ENCODE data around the gene PHLDB3.

- TF ChIP-seq CTCF (IDR thresholded peaks at IDR 0.05; ENCODE audit: extremely low read depth in 1 of 2, insufficient read depth in 1 of 2, low read depth in 1 of 2, low read length in 2 of 2) (no peak), POLR2AphosphoS5 (IDR thresholded peaks at IDR 0.05; ENCODE audit: insufficient read depth, low read depth, low read length) (no peak), POLR2A (IDR thresholded peaks at IDR 0.05; ENCODE audit: low read depth, low read length) (no peak), MYC (IDR thresholded peaks at IDR 0.05; ENCODE audit: low read depth, low read length) (no peak), EZH2 (IDR thresholded peaks at IDR 0.05; ENCODE audit: borderline replicate concordance, low read depth, low read length, severe bottlenecking) (no peak), MAX (IDR thresholded peaks at IDR 0.05; ENCODE audit: insufficient read depth, insufficient read length) (no peak), FOS (IDR thresholded peaks at IDR 0.05; ENCODE audit: borderline replicate concordance, insufficient read depth, low read length) (no peak)
Measured at GRCh38 chr19:43524922-43525835, 20.6 kb upstream of the PHLDB3 start.
